HG03342 (cell line): Measurements from ENCODE around the gene HSD17B10.
"Not testable (repeated sequence)": the region's sequence is repeated elsewhere in the genome, so short reads cannot be mapped to it uniquely, and the experiment has no call there.

ENCODE experiments used
- ATAC-seq: cut with Tn5 transposase; IDR thresholded peaks from one replicate; pipeline ENCODE4 v1.9.1; 2021; ENCODE audit warnings: mild to moderate bottlenecking, moderate library complexity; ENCODE audit not compliant: unreplicated experiment

Gene HSD17B10

GRCh38 chrX:53438174-53438831 is 4.1 kb upstream of the HSD17B10 start:
- ATAC-seq, result no peak

- ATAC-seq, result no peak
Observed at GRCh38 chrX:53437206-53437605, 3.0 kb upstream of the HSD17B10 start.

DNA sequence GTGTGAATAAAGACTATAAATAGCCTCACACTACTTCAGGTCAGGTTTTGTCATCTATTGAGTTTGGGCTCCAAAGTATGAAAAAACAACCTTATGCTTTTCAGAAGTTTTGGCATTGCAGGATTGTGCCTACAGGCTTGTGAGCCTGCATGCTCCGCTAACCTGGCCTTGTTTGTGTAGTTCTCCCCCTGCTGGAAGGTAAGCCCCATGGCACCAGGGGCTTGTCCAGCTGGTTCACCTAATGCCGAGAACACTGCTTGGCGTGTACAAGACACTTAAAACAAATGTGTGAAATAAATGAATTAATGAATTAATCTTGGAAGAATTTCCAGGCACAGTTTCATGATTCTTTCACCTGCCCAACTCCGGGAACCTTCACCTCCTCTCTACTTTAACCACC is 1.8 kb upstream of the HSD17B10 start:
- ATAC-seq, result peak; percentile 85

GRCh38 chrX:53430231-53430630 is 3.9 kb downstream of the HSD17B10 start:
- no peak for ATAC-seq

- no peak for ATAC-seq
Observed at GRCh38 chrX:53429755-53430154, 4.4 kb downstream of the HSD17B10 start.

GRCh38 chrX:53422861-53423306 is 11.3 kb downstream of the HSD17B10 start, which contains the start of gene RIBC1:
Gene RIBC1 (plus strand): TSS chrX:53422873. CDS start chrX:53426277, 3,404 bp downstream.
- no peak for ATAC-seq

- peak; percentile 93 for ATAC-seq
Observed at GRCh38 chrX:53422086-53422860, 11.9 kb downstream of the HSD17B10 start, which contains the start of gene SMC1A. Gene SMC1A (minus strand): TSS chrX:53422654. CDS start chrX:53422600, 54 bp downstream.

DNA sequence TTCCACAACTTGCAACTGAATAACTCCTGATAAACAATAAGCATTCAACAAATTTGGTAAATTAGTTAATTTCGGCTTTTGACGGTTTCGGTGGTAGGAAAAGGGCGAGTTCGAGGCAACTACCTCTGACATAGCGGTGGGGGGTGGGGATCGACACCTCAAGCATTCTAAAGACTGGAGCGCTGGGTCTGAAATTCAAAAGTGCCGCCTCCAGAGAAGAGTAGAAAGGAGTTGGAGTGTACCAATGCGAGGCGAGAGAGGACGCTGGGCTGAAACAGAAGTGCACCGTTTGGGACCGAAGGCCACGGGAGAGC is 12.4 kb downstream of the HSD17B10 start:
- ATAC-seq, result peak; percentile 9

DNA sequence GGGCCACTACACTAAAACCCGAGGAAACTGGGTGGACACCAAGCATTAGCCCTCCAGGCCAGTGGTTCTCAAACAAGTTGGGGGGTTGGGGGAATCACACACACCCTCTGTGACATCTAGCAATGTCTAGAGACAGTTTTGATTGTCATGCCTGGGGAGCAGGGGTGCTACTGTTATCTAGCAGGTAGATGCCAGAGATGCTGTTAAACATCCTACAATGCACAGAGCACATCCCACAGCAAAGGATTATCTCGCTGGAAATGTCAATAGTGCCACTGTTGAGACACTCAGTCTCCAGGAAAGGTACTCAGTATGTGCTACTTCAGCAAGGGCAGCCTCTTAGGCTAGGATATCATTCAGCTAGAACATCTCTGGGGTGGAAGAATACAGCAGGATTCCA is 13.0 kb downstream of the HSD17B10 start:
- ATAC-seq, result no peak

DNA sequence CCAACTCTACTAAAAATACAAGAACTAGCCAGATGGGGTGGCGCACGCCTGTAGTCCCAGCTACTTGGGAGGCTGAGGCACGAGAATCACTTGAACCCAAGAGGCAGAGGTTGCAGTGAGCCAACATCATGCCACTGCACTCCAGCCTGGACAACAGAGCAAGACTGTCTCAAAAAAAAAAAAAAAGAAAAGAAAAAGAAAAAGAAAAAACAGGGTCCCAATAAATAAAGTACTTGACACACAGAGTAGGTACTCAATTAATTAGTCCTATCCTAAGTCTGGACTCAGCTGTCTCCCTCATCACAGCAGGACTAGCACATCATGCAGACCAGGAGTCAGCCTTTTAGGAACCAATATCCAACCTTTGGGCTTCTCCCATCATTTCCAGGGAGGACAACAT is 13.8 kb downstream of the HSD17B10 start:
- not testable (repeated sequence) for ATAC-seq

GRCh38 chrX:53412446-53412845 is 21.7 kb downstream of the HSD17B10 start:
- no peak for ATAC-seq

DNA sequence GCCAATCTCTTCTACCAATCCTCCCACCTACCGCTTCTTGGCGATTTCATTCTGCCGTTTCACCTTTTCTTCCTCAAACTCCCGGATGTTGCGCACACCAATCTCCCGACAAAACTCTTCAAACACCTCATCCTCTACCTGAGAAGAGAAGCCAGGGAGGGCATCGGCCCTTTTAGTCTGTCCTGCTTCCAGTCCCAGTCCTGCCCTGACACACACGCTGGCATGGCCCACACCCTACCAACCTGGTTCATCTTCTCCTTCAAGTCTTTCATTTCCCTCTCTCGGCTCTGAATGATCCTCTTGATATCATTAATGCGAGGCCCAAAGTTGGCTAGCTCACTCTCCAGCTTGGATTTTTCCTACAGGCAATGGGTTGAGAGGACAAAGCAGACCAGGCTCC is 30.6 kb downstream of the HSD17B10 start:
- ATAC-seq, result no peak

DNA sequence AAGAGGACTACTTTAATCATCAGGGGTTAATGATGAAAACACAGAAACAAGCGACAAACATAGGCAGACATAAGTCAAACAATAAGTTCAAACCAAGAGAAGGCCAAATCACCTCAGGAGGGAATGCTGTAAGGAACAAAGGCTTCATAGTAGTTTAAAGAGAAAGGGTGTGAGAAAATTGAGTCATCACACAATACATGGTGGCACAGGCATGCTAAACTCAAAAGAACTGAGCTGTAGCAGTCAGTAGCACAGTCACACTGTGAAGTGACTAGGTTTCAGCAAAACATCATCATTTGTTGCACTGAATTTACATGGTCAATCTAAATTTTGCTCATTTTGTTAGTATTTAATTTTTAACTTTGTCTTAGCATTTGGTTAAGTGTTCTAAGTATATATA is 36.0 kb downstream of the HSD17B10 start:
- ATAC-seq, result no peak

GRCh38 chrX:53395605-53396298 is 38.4 kb downstream of the HSD17B10 start:
- no peak for ATAC-seq

GRCh38 chrX:53383376-53384076 is 50.6 kb downstream of the HSD17B10 start:
- ATAC-seq, result no peak
